Astrocyte (in vitro differentiated cells and primary cell): ENCODE data around the gene PNPLA3.

Source experiments
- EZH2 ChIP-seq: IDR thresholded peaks from 2 replicates; pipeline ENCODE4 v1.6.1; 2012; ENCODE audit warnings: mild to moderate bottlenecking, low read length, inconsistent platforms; ENCODE audit not compliant: insufficient read depth
- TF ChIP-seq, protein P1 (sequence below): IDR thresholded peaks from 2 replicates; pipeline ENCODE4 v1.5.1; 2011; ENCODE audit warnings: low read depth, mild to moderate bottlenecking, inconsistent platforms, low read length, moderate library complexity; ENCODE audit not compliant: insufficient read depth

DNA sequence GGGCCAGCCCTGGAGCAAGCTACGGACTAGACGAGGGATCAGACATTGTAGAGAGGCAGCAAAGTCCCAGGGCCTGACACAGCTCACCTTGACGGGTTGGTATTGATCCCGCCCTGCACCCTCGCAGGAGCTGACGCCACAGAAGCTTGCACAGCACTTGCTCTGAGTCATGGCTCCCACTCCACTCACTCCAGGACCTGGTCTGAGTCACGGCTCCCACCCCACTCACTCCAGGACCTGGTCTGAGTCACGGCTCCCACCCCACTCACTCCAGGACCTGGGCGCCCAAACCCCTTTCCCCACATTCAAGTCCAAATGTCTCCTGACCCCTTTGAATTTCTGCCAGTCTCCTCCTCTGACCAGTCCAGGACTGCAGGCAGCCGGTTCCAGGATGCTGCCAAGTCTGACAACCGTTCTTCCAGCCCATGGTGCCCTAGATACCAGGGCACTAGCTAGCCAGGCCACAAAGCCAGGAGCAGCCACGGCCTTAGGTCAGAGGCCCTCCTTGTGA, 25.8 kb upstream of the PNPLA3 start:
- TF ChIP-seq EZH2 = no peak
- TF ChIP-seq, protein P1, sequence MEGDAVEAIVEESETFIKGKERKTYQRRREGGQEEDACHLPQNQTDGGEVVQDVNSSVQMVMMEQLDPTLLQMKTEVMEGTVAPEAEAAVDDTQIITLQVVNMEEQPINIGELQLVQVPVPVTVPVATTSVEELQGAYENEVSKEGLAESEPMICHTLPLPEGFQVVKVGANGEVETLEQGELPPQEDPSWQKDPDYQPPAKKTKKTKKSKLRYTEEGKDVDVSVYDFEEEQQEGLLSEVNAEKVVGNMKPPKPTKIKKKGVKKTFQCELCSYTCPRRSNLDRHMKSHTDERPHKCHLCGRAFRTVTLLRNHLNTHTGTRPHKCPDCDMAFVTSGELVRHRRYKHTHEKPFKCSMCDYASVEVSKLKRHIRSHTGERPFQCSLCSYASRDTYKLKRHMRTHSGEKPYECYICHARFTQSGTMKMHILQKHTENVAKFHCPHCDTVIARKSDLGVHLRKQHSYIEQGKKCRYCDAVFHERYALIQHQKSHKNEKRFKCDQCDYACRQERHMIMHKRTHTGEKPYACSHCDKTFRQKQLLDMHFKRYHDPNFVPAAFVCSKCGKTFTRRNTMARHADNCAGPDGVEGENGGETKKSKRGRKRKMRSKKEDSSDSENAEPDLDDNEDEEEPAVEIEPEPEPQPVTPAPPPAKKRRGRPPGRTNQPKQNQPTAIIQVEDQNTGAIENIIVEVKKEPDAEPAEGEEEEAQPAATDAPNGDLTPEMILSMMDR = no peak
